Muscle of back (tissue), 11 donors: ENCODE data around the gene CAVIN4. TPM values are rescaled to one million over a fixed set of nuclear protein-coding genes. Genes with fewer than 3 reads are reported as not detected.
A peak's percentile ranks its signal among the peaks of the same experiment; 100 is the strongest.

Source experiments
- DNase-seq, 3 donors: peaks; one replicate each; pipeline versions ENCODE4 v3.0.0 to v3.0.0-alpha.2; 2013
- polyA plus RNA-seq, 10 donors: library from polyadenylated mRNA; unstranded; fragments of 120-200 nt; gene quantifications; one replicate each; pipeline ENCODE4 v1.2.1, GENCODE V29; 2013; ENCODE audit not compliant: insufficient read length in 10 of 10

Gene CAVIN4
- polyA plus RNA-seq, 10 donors = 111 to 330 (median 212) TPM

- DNase-seq = no peak
These were observed 9.5 kb downstream of the CAVIN4 start for GRCh38 chr9:100587375-100587774.

DNA sequence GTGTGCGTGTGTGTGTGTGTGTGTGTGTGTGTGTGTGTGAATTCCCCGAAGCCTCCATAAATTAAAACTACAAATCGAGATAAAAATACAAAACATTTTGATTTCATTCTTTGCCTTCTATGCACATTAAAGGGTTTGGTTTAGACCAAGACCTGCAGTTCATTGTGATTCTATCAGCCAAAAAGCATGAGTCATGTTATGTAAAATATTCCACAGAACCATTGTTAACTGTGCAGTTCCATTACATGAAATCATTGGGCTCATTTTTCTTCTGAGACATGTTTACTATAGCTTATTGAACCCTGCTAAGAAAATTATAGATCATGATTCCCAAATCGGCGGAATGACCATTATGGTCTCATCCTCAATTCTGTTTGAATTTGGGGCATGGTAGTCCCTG, 11.7 kb downstream of the CAVIN4 start:
- DNase-seq = no peak

GRCh38 chr9:100590481-100590880, 12.6 kb downstream of the CAVIN4 start:
- DNase-seq = no peak

GRCh38 chr9:100591139-100591538, 13.3 kb downstream of the CAVIN4 start:
- no peak for DNase-seq

DNA sequence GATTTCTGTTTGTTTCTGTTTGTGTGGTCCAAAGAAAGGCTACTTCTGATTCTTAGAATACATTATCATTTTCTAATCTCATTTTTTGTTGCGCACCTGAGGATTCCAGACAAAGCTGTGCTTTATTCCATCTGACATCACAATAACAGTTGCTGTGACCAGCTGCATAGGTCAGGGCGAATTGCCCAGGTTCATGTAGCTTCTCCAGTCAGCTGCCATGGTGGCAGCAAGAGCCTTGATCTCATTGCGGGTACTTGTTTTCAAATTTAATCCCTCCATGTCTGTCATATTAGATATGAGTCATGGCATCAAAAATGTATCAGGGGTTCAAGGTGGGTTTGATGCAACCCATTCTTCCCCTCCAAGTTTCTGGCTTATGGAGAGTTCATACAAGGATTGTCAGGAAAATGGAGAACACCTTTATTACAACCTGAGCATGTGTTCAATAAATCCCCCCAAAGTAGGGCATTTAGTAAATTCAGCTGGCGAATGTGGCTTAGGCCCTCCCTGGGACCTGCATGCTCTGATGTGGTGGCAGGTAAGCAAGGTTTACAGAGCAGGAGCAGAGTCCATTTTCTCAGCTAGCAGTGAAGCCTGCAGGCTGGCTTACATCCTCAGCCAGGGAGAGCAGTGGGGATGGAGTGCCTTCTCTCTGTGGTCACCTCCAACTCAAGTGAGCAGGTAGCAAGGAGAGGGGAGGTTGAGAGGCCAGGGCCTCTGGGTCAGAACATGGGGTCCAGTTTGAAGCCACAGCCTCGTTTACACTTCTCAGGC, 13.9 kb downstream of the CAVIN4 start:
- DNase-seq = no peak

GRCh38 chr9:100595391-100596199, 17.7 kb downstream of the CAVIN4 start:
- peak; percentile 59 to 83 (median 76) for DNase-seq

- DNase-seq = no peak
These were observed 19.4 kb downstream of the CAVIN4 start for GRCh38 chr9:100597236-100597635.

GRCh38 chr9:100598641-100599145, 20.8 kb downstream of the CAVIN4 start:
- DNase-seq = peak; percentile 65 to 89 (median 85)

- DNase-seq = peak; percentile 44 to 73 (median 72)
These were observed 22.7 kb downstream of the CAVIN4 start for GRCh38 chr9:100600521-100601079.

DNA sequence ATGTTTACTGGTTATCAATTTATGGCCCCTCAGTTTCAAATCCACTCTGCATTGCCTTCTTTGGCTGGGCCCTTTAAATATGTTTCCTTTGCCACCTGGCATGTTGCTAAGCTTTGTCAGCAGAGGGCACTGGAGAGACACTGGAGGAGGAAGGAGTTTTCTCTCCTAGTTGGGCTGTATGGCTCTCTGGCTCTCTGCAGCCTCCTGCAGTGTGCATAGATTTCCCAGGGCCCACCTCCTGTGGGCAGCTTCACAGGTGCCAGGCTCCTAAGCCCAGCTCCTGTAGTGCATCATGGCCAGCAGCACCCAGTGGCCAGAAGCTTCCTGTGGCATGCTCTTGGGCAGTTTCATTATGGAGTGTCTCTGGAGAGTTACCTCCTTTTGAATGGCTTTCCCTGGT, 23.3 kb downstream of the CAVIN4 start:
- DNase-seq = peak in 1 of 3 donors; percentile 52

GRCh38 chr9:100602342-100602801, 24.5 kb downstream of the CAVIN4 start:
- DNase-seq = peak in 1 of 3 donors; percentile 64

DNA sequence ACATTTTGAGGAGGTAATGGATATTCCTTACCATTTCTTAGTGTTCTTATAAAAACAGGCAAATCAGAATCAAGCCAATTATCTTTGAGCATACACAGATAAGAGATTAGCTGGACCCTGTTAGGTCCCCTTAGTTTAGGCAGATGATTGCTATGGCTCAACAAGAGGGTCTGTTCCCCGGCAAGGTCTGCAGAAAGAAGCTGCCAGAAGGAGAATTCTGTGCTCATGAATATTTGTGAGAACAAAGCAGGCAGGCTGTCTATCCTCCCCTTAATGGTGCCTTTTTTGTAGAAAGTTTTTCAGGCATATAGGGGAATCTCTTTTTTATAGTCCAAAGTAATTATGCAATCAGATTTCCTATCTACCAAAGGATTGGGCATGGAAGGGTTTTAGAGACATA, 27.5 kb downstream of the CAVIN4 start:
- no peak for DNase-seq

GRCh38 chr9:100619194-100619593, 41.3 kb downstream of the CAVIN4 start:
- DNase-seq = no peak

DNA sequence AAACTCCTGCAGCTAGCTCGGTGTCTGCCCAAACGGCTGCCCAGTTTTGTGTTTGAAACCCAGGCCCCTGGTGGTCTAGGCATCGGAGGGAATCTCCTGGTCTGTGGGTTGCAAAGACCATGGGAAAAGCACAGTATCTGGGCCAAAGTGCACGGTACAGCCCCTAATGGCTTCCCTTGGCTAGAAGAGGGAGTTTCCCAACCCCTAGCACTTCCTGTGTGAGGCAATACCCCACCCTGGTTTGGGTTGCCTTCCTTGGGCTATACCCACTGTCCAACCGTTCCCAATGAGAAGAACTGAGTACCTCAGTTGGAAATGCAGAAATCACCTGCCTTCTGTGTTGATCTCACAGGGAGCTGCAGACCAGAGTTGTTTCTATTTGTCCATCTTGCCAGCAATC, 41.8 kb downstream of the CAVIN4 start:
- DNase-seq = no peak

GRCh38 chr9:100623969-100624368, 46.1 kb downstream of the CAVIN4 start:
- no peak for DNase-seq

DNA sequence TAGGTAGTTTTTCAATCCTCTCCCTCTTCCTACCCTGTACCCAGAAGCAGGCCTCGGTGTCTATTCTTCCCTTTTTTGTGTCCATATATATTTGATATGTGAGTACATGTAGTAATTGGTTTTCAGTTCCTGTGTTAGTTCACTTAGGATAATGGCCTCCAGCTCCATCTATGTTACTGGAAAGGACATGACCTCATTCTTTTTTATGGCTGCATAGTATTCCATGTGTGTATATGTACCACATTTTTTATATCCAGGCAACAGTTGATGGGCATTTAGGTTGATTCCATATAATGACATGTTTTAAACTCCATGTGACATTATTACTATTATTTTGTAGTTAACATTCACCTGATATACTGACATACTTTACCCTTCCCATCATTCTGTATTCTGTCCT, 49.1 kb downstream of the CAVIN4 start:
- DNase-seq = no peak

GRCh38 chr9:100637787-100638186, 59.9 kb downstream of the CAVIN4 start:
- no peak for DNase-seq

Other genes with a start within 250 kb of the CAVIN4 start
- gene TEX10, start 225.1 kb upstream of the CAVIN4 start, polyA plus RNA-seq = 10 to 100 TPM; 20.4 to 29.0 (median 23.9) TPM
- 10 to 100 TPM; 12.7 to 18.4 (median 15.0) TPM for gene MSANTD3, start 150.9 kb upstream of the CAVIN4 start, polyA plus RNA-seq
- 1 to 10 TPM in 7 of 10 donors, under 1 TPM in 3; 0.35 to 3.8 (median 1.9) TPM for gene TMEFF1, start 104.9 kb upstream of the CAVIN4 start, polyA plus RNA-seq